GM12878 (cell line): ENCODE measurements around the gene METAP1D. TPM values are rescaled to one million over a fixed set of nuclear protein-coding genes. Genes with fewer than 3 reads are reported as not detected.

Source experiments
- ATAC-seq: fragments of 200-7000 bp; cut with Tn5 transposase; 3 replicates; pipeline ENCODE4 v1.9.1; 2020; ENCODE audit warnings: mild to moderate bottlenecking, moderate library complexity
- BruUV-seq: library from RNA; stranded (reverse); fragments of 400-500 nt; replicated peaks from 2 replicates; lab custom pipeline; 2021; lab: Mats Ljungman, UMichigan
- CTCF ChIA-PET: fragments of 300-600 bp; sonication (Branson Sonifier 250); formaldehyde crosslinking; extraction: SDS; loops from one replicate; lab custom pipeline; 2021; ENCODE audit warnings: inconsistent platforms; lab: Yijun Ruan, JAX
- POLR2A ChIA-PET: fragments of 350-600 bp; formaldehyde crosslinking; extraction: SDS; loops from one replicate; lab custom pipeline; 2021; ENCODE audit warnings: inconsistent platforms; lab: Charles Lee
- RAD21 ChIA-PET: fragments of 300-600 bp; sonication (Branson Sonifier 250); formaldehyde crosslinking; loops from one replicate; lab custom pipeline; 2023; ENCODE audit warnings: antibody characterized with exemption; ENCODE audit not compliant: unreplicated experiment; lab: Charles Lee
- SMC1A ChIA-PET: fragments of 300-600 bp; sonication (Branson Sonifier 250); formaldehyde crosslinking; loops from one replicate; lab custom pipeline; 2023; ENCODE audit not compliant: unreplicated experiment, uncharacterized antibody; lab: Charles Lee
- DNase-seq: peaks from one replicate; pipeline ENCODE4 v3.0.0-alpha.2; 2011; ENCODE audit warnings: low read depth, low spot score
- FAIRE-seq: peaks from 3 replicates; lab custom pipeline; 2011; peaks lifted over from hg19 to GRCh38; lab: Jason Lieb, UNC
- H2AFZ ChIP-seq: 2 replicates; pipeline ENCODE4 v1.6.0; 2011; ENCODE audit warnings: low read depth, low read length, control low read depth; ENCODE audit not compliant: control insufficient read depth
- H3K27ac ChIP-seq: 2 replicates; pipeline ENCODE4 v1.5.1; 2011; ENCODE audit warnings: control low read depth; ENCODE audit not compliant: control insufficient read depth, insufficient read depth
- H3K27me3 ChIP-seq, 2 experiments: replicated peaks in 1 of 2; 2 replicates each; pipeline versions ENCODE4 v1.6.0 to v1.6.1; 2011; ENCODE audit warnings: low read length in 1 of 2; ENCODE audit not compliant: control insufficient read depth in 2 of 2, insufficient read depth in 2 of 2
- H3K36me3 ChIP-seq, 2 experiments: 2 replicates each; pipeline ENCODE4 v1.5.1; 2011; ENCODE audit warnings: low read length in 1 of 2; ENCODE audit not compliant: control insufficient read depth in 2 of 2, insufficient read depth in 2 of 2
- H3K4me1 ChIP-seq: 2 replicates; pipeline ENCODE4 v1.6.1; 2011; ENCODE audit warnings: mild to moderate bottlenecking, low read length, moderate library complexity, mixed read lengths; ENCODE audit not compliant: control insufficient read depth, insufficient read depth
- H3K4me2 ChIP-seq: 2 replicates; pipeline ENCODE4 v1.6.0; 2011; ENCODE audit warnings: control low read depth; ENCODE audit not compliant: control insufficient read depth, insufficient read depth
- H3K4me3 ChIP-seq: fragments of 200-600 bp; sonication (generic); 2 replicates; pipeline ENCODE4 v1.5.1; 2016
- H3K79me2 ChIP-seq: 2 replicates; pipeline ENCODE4 v1.6.0; 2011; ENCODE audit warnings: low read length; ENCODE audit not compliant: control insufficient read depth, insufficient read depth
- H3K9ac ChIP-seq: 2 replicates; pipeline ENCODE4 v1.8.0; 2011; ENCODE audit warnings: low read length, control low read depth, mixed read lengths; ENCODE audit not compliant: control insufficient read depth, insufficient read depth
- H3K9me3 ChIP-seq: replicated peaks from 3 replicates; pipeline ENCODE4 v1.5.1; 2011; ENCODE audit warnings: mild to moderate bottlenecking, low read length; ENCODE audit not compliant: control insufficient read depth, insufficient read depth
- H4K20me1 ChIP-seq: 2 replicates; pipeline ENCODE4 v1.6.0; 2011; ENCODE audit not compliant: control insufficient read depth, insufficient read depth
- ATF3 ChIP-seq: IDR thresholded peaks from 2 replicates; pipeline ENCODE4 v1.6.1; 2011; ENCODE audit warnings: low read depth, mild to moderate bottlenecking, low read length, moderate library complexity, borderline replicate concordance; ENCODE audit errors: extremely low read depth
- CEBPZ ChIP-seq: fragments of 150-350 bp; IDR thresholded peaks from 2 replicates; pipeline ENCODE4 v1.6.1; 2016; ENCODE audit warnings: low read depth, low read length
- CREB1 ChIP-seq: IDR thresholded peaks from 2 replicates; pipeline ENCODE4 v1.6.1; 2012; ENCODE audit warnings: low read depth, mild to moderate bottlenecking, inconsistent platforms
- CREM ChIP-seq: IDR thresholded peaks from 2 replicates; pipeline ENCODE4 v1.6.1; 2014; ENCODE audit warnings: antibody characterized with exemption, low read depth
- IRF4 ChIP-seq: IDR thresholded peaks from 2 replicates; pipeline ENCODE4 v1.6.1; 2011; ENCODE audit warnings: low read depth, low read length
- MXI1 ChIP-seq: fragments of 150-350 bp; IDR thresholded peaks from 2 replicates; pipeline ENCODE4 v1.6.1; 2011; ENCODE audit warnings: low read depth, mild to moderate bottlenecking, inconsistent platforms, low read length, improper control_type of control experiment
- POLR2AphosphoS2 ChIP-seq: IDR thresholded peaks from 2 replicates; pipeline ENCODE4 v1.6.1; 2011; ENCODE audit warnings: low read depth, mild to moderate bottlenecking, low read length, improper control_type of control experiment, moderate library complexity
- SMAD1 ChIP-seq: fragments of 450-650 bp; IDR thresholded peaks from 2 replicates; pipeline ENCODE4 v1.6.1; 2018; ENCODE audit warnings: mild to moderate bottlenecking, low read depth; ENCODE audit not compliant: partially characterized antibody
- SMARCA5 ChIP-seq: fragments of 450-650 bp; IDR thresholded peaks from 2 replicates; pipeline ENCODE4 v1.6.1; 2017; ENCODE audit warnings: mild to moderate bottlenecking
- SMC3 ChIP-seq: IDR thresholded peaks from 2 replicates; pipeline ENCODE4 v1.6.1; 2011; ENCODE audit warnings: low read length, improper control_type of control experiment, borderline replicate concordance
- YBX1 ChIP-seq: fragments of 450-650 bp; IDR thresholded peaks from 2 replicates; pipeline ENCODE4 v1.6.1; 2016; ENCODE audit warnings: antibody characterized with exemption
- WGBS: methylation state at CpG from one replicate; pipeline ENCODE4 v1.1.6; 2016; ENCODE audit warnings: low lambda C conversion rate; ENCODE audit not compliant: insufficient replicate concordance, insufficient coverage; ENCODE audit errors: missing lambda C conversion rate; 5-methylcytosine and 5-hydroxymethylcytosine counted together
- in situ Hi-C: fragments of 300-500 bp; cut with MboI; formaldehyde crosslinking; loops from 9 replicates; pipeline ENCODE4 v1.14.3; 2018; ENCODE audit warnings: mixed read lengths
- intact Hi-C: fragments of 100-400 bp; cut with micrococcal nuclease; formaldehyde crosslinking; loops from one replicate; pipeline ENCODE4 v1.14.2; 2022; ENCODE audit not compliant: unreplicated experiment
- polyA plus RNA-seq, 11 experiments: library from polyadenylated mRNA; depleted of rRNA in 4 of 11; unstranded in 6 of 11; stranded (reverse) in 5 of 11; fragments of >200 nt; fragmentation: Nextera tagmentation in 4 of 11; fragmentation: Illumina TruSeq in 1 of 11; extraction: Ambion mirVana in 4 of 11; extraction: Trizol in 1 of 11; gene quantifications; 1 replicate in 1 of 11; 2 replicates in 10 of 11; pipeline versions ENCODE4 v1.2.1 to v1.2.3, GENCODE V29; 2011 to 2016; ENCODE audit warnings: inconsistent platforms in 2 of 11, missing spikeins in 2 of 11, low read depth in 1 of 11
- total RNA-seq, 4 experiments: library from RNA; depleted of rRNA in 3 of 4; stranded (reverse); fragments of >200 nt in 3 of 4; fragmentation: Illumina TruSeq in 1 of 4; extraction: Trizol in 1 of 4; gene quantifications; 2 replicates each; pipeline versions ENCODE4 v1.2.1 to v1.2.3, GENCODE V29; 2013 to 2021
- TF ChIP-seq, protein P1 (sequence below): fragments of 450-650 bp; IDR thresholded peaks from 2 replicates; pipeline ENCODE4 v1.6.1; 2017; ENCODE audit warnings: mild to moderate bottlenecking, moderate library complexity
- TF ChIP-seq, protein P2 (sequence below): fragments of 450-650 bp; IDR thresholded peaks from 2 replicates; pipeline ENCODE4 v1.6.1; 2017; ENCODE audit warnings: mild to moderate bottlenecking, low read depth, inconsistent platforms; ENCODE audit not compliant: poor library complexity, severe bottlenecking

METAP1D gene
- total and polyA plus RNA-seq, 10 of the 15 experiments (the other 5 are each of a cell fraction or from before 2014, with no cell fraction given): 4.5 to 12.1 (median 7.8) TPM

DNA sequence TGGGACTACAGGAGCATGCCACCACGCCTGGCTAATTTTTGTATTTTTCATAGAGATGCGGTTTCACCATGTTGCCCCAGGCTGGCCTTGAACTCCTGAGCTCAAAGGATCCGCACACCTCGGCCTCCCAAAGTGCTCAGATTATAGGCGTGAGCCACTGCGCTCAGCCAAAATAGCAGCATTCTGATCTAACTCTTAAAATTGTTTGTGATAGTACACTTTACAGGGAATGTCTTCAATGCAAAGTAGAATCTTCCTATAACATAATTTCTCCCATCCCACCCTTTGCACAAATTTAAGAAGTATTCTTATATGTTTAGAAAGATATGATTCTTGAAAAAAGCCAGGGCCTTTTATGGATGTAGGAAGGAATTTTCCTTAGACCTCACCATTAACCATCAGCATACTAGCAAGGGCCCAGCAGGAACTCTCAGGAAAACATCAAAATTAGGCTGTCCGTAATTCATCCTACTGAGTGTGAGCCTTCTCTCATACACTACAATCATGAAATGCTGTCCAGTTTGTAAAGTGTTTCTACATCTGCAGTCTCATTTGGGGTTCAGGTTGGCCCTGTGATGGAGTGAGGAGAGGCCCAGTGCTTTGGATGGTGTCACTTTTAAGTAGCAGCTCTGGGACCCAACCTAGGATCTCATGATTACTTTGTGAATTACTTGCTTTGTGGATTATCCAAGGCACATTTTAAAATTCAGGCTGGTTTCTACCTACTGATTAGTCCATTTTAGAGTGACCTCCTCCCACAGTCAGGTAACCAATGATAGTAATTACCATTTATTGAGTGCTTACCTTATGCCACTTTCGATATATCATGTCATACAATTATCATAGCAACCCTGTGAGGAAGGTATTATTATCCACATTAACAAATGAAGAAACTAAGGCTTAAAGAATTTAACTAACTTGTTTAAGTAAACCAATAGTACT lies 48.1 kb downstream of the METAP1D start:
- in situ Hi-C loops (no loop called here), intact Hi-C loops (no loop called here)
- Histone ChIP-seq H4K20me1 (no peaks in the 10 kb centered on the region), H3K4me3 (no peak overlapping the region), H3K4me2 (no peak overlapping the region), H3K27me3 (no peaks in the 10 kb centered on the region), H3K9me3 (no peaks in the 10 kb centered on the region), H3K4me1 (no peaks in the 10 kb centered on the region), H3K27ac (no peak overlapping the region), H3K36me3 (no peaks in the 10 kb centered on the region), H3K9ac (no peak overlapping the region), H3K79me2 (no peaks in the 10 kb centered on the region), H2AFZ (no peak overlapping the region)
- SMC1A ChIA-PET: interaction anchor here (1.4 kb wide), 1 partner anchor 10 kb away, joined by 8 read pairs; no protein-coding TSS in a partner anchor
- 86% methylated on average over 8 of the region's 8 CpGs for WGBS
- ATAC-seq (no peak), FAIRE-seq (no peak), DNase-seq (no peak)
- CTCF ChIA-PET: no interaction called here
- POLR2A ChIA-PET: interaction anchor here (0.7 kb wide), 1 partner anchor 11 kb away, joined by 3 read pairs; no protein-coding TSS in a partner anchor
- BruUV-seq: no TSS peak
- RAD21 ChIA-PET: no interaction called here
- no peak for TF ChIP-seq SMAD1
- no peak for TF ChIP-seq SMARCA5
- TF ChIP-seq CREB1: no peak
- TF ChIP-seq ATF3: no peak
- no peak for TF ChIP-seq SMC3
- TF ChIP-seq CEBPZ: no peak
- TF ChIP-seq YBX1: no peak
- TF ChIP-seq, protein P1, sequence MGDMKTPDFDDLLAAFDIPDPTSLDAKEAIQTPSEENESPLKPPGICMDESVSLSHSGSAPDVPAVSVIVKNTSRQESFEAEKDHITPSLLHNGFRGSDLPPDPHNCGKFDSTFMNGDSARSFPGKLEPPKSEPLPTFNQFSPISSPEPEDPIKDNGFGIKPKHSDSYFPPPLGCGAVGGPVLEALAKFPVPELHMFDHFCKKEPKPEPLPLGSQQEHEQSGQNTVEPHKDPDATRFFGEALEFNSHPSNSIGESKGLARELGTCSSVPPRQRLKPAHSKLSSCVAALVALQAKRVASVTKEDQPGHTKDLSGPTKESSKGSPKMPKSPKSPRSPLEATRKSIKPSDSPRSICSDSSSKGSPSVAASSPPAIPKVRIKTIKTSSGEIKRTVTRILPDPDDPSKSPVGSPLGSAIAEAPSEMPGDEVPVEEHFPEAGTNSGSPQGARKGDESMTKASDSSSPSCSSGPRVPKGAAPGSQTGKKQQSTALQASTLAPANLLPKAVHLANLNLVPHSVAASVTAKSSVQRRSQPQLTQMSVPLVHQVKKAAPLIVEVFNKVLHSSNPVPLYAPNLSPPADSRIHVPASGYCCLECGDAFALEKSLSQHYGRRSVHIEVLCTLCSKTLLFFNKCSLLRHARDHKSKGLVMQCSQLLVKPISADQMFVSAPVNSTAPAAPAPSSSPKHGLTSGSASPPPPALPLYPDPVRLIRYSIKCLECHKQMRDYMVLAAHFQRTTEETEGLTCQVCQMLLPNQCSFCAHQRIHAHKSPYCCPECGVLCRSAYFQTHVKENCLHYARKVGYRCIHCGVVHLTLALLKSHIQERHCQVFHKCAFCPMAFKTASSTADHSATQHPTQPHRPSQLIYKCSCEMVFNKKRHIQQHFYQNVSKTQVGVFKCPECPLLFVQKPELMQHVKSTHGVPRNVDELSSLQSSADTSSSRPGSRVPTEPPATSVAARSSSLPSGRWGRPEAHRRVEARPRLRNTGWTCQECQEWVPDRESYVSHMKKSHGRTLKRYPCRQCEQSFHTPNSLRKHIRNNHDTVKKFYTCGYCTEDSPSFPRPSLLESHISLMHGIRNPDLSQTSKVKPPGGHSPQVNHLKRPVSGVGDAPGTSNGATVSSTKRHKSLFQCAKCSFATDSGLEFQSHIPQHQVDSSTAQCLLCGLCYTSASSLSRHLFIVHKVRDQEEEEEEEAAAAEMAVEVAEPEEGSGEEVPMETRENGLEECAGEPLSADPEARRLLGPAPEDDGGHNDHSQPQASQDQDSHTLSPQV: no peak
- TF ChIP-seq, protein P2, sequence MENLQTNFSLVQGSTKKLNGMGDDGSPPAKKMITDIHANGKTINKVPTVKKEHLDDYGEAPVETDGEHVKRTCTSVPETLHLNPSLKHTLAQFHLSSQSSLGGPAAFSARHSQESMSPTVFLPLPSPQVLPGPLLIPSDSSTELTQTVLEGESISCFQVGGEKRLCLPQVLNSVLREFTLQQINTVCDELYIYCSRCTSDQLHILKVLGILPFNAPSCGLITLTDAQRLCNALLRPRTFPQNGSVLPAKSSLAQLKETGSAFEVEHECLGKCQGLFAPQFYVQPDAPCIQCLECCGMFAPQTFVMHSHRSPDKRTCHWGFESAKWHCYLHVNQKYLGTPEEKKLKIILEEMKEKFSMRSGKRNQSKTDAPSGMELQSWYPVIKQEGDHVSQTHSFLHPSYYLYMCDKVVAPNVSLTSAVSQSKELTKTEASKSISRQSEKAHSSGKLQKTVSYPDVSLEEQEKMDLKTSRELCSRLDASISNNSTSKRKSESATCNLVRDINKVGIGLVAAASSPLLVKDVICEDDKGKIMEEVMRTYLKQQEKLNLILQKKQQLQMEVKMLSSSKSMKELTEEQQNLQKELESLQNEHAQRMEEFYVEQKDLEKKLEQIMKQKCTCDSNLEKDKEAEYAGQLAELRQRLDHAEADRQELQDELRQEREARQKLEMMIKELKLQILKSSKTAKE: no peak
- no peak for TF ChIP-seq IRF4
- no peak for TF ChIP-seq POLR2AphosphoS2
- no peak for TF ChIP-seq MXI1
- TF ChIP-seq CREM: no peak
